T-helper 2 cell treated with Interferon-gamma antibody and Interleukin-4, amounts not matched to agents 5 μg/mL and 100 μg/mL, for 36 hours (primary cell): ENCODE measurements around the gene TADA2B.

Experiments used
- DNase-seq: peaks from one replicate; pipeline ENCODE4 v3.0.0; 2021; ENCODE audit warnings: low spot score
- H3K27ac Mint-ChIP-seq: one replicate; pipeline ENCODE4 v1.8.0; 2021; ENCODE audit warnings: mild to moderate bottlenecking, mixed read lengths
- H3K27me3 Mint-ChIP-seq: one replicate; pipeline ENCODE4 v1.8.0; 2021; ENCODE audit warnings: low read depth, mixed read lengths
- H3K36me3 Mint-ChIP-seq: one replicate; pipeline ENCODE4 v1.8.0; 2021; ENCODE audit warnings: low read depth, mixed read lengths
- H3K4me1 Mint-ChIP-seq: one replicate; pipeline ENCODE4 v1.8.0; 2021; ENCODE audit warnings: low read depth, mixed read lengths
- H3K4me3 Mint-ChIP-seq: one replicate; pipeline ENCODE4 v1.8.0; 2022; ENCODE audit warnings: mild to moderate bottlenecking, moderate library complexity, mixed read lengths
- H3K9me3 Mint-ChIP-seq: one replicate; pipeline ENCODE4 v1.8.0; 2021; ENCODE audit warnings: mixed read lengths

TADA2B gene

GRCh38 chr4:7051905-7052304 is 8.7 kb downstream of the TADA2B start:
- no peak overlapping the region for H3K27ac Mint-ChIP-seq
- H3K36me3 Mint-ChIP-seq, result peaks cover 16% of the 10 kb centered on the region
- no peak for DNase-seq
- no peaks in the 10 kb centered on the region for H3K27me3 Mint-ChIP-seq
- H3K4me3 Mint-ChIP-seq, result no peak overlapping the region
- peaks cover 17% of the 10 kb centered on the region for H3K4me1 Mint-ChIP-seq
- no peaks in the 10 kb centered on the region for H3K9me3 Mint-ChIP-seq

GRCh38 chr4:7052313-7052712 is 9.1 kb downstream of the TADA2B start:
- peaks cover 17% of the 10 kb centered on the region for H3K4me1 Mint-ChIP-seq
- H3K9me3 Mint-ChIP-seq, result no peaks in the 10 kb centered on the region
- DNase-seq, result no peak
- H3K27ac Mint-ChIP-seq, result no peak overlapping the region
- H3K36me3 Mint-ChIP-seq, result peaks cover 16% of the 10 kb centered on the region
- no peak overlapping the region for H3K4me3 Mint-ChIP-seq
- no peaks in the 10 kb centered on the region for H3K27me3 Mint-ChIP-seq

GRCh38 chr4:7052923-7053715 is 9.9 kb downstream of the TADA2B start:
- Mint-ChIP-seq H3K27me3 (no peaks in the 10 kb centered on the region), H3K27ac (peak overlapping the region; percentile 39), H3K9me3 (no peaks in the 10 kb centered on the region), H3K36me3 (peaks cover 22% of the 10 kb centered on the region), H3K4me3 (no peak overlapping the region), H3K4me1 (peaks cover 17% of the 10 kb centered on the region)
- DNase-seq, result no peak

GRCh38 chr4:7054106-7054880 is 11.1 kb downstream of the TADA2B start:
- H3K4me3 Mint-ChIP-seq, result no peak overlapping the region
- H3K27me3 Mint-ChIP-seq, result no peaks in the 10 kb centered on the region
- H3K9me3 Mint-ChIP-seq, result no peaks in the 10 kb centered on the region
- peaks cover 28% of the 10 kb centered on the region for H3K36me3 Mint-ChIP-seq
- no peak for DNase-seq
- H3K27ac Mint-ChIP-seq, result no peak overlapping the region
- peaks cover 13% of the 10 kb centered on the region for H3K4me1 Mint-ChIP-seq

- Mint-ChIP-seq H3K27me3 (no peaks in the 10 kb centered on the region), H3K36me3 (peaks cover 33% of the 10 kb centered on the region), H3K4me1 (peaks cover 13% of the 10 kb centered on the region), H3K4me3 (no peak overlapping the region), H3K9me3 (no peaks in the 10 kb centered on the region), H3K27ac (no peak overlapping the region)
- no peak for DNase-seq
Measured at GRCh38 chr4:7055111-7055989, 12.2 kb downstream of the TADA2B start.

GRCh38 chr4:7055990-7056325 is 12.8 kb downstream of the TADA2B start:
- Mint-ChIP-seq H3K27me3 (no peaks in the 10 kb centered on the region), H3K4me3 (no peak overlapping the region), H3K4me1 (peaks cover 13% of the 10 kb centered on the region), H3K36me3 (peaks cover 39% of the 10 kb centered on the region), H3K9me3 (no peaks in the 10 kb centered on the region), H3K27ac (no peak overlapping the region)
- no peak for DNase-seq

- Mint-ChIP-seq H3K9me3 (no peaks in the 10 kb centered on the region), H3K4me1 (peaks cover 6% of the 10 kb centered on the region), H3K27ac (no peak overlapping the region), H3K4me3 (no peak overlapping the region), H3K36me3 (peaks cover 62% of the 10 kb centered on the region), H3K27me3 (no peaks in the 10 kb centered on the region)
- DNase-seq, result no peak
Measured at GRCh38 chr4:7058792-7059191, 15.6 kb downstream of the TADA2B start.

- Mint-ChIP-seq H3K27me3 (no peaks in the 10 kb centered on the region), H3K27ac (no peak overlapping the region), H3K36me3 (peaks cover 60% of the 10 kb centered on the region), H3K4me3 (no peak overlapping the region), H3K9me3 (no peaks in the 10 kb centered on the region), H3K4me1 (peaks cover 6% of the 10 kb centered on the region)
- DNase-seq, result no peak
Measured at GRCh38 chr4:7059662-7060061, 16.5 kb downstream of the TADA2B start.

GRCh38 chr4:7060346-7061150 is 17.4 kb downstream of the TADA2B start:
- no peak for DNase-seq
- H3K4me1 Mint-ChIP-seq, result peaks cover 12% of the 10 kb centered on the region
- no peaks in the 10 kb centered on the region for H3K9me3 Mint-ChIP-seq
- no peak overlapping the region for H3K4me3 Mint-ChIP-seq
- no peaks in the 10 kb centered on the region for H3K27me3 Mint-ChIP-seq
- H3K27ac Mint-ChIP-seq, result no peak overlapping the region
- peaks cover 67% of the 10 kb centered on the region for H3K36me3 Mint-ChIP-seq

GRCh38 chr4:7061815-7062214 is 18.6 kb downstream of the TADA2B start:
- Mint-ChIP-seq H3K4me1 (peaks cover 16% of the 10 kb centered on the region), H3K36me3 (peaks cover 66% of the 10 kb centered on the region), H3K4me3 (no peak overlapping the region), H3K27ac (no peak overlapping the region), H3K27me3 (no peaks in the 10 kb centered on the region), H3K9me3 (no peaks in the 10 kb centered on the region)
- DNase-seq, result no peak

GRCh38 chr4:7062816-7063215 is 19.6 kb downstream of the TADA2B start:
- H3K4me1 Mint-ChIP-seq, result peaks cover 21% of the 10 kb centered on the region
- no peak overlapping the region for H3K4me3 Mint-ChIP-seq
- no peaks in the 10 kb centered on the region for H3K9me3 Mint-ChIP-seq
- DNase-seq, result no peak
- H3K27me3 Mint-ChIP-seq, result no peaks in the 10 kb centered on the region
- H3K36me3 Mint-ChIP-seq, result peaks cover 68% of the 10 kb centered on the region
- H3K27ac Mint-ChIP-seq, result no peak overlapping the region

- Mint-ChIP-seq H3K9me3 (no peaks in the 10 kb centered on the region), H3K4me1 (peaks cover 22% of the 10 kb centered on the region), H3K4me3 (no peak overlapping the region), H3K36me3 (peaks cover 67% of the 10 kb centered on the region), H3K27ac (no peak overlapping the region), H3K27me3 (no peaks in the 10 kb centered on the region)
- DNase-seq, result no peak
Measured at GRCh38 chr4:7063362-7063761, 20.2 kb downstream of the TADA2B start.

- peaks cover 2% of the 10 kb centered on the region for H3K27me3 Mint-ChIP-seq
- peaks cover 33% of the 10 kb centered on the region for H3K4me1 Mint-ChIP-seq
- peak overlapping the region; percentile 93 for H3K4me3 Mint-ChIP-seq
- H3K27ac Mint-ChIP-seq, result no peak overlapping the region
- no peaks in the 10 kb centered on the region for H3K9me3 Mint-ChIP-seq
- no peak for DNase-seq
- H3K36me3 Mint-ChIP-seq, result peaks cover 47% of the 10 kb centered on the region
Measured at GRCh38 chr4:7066006-7066405, 22.8 kb downstream of the TADA2B start.
